Ascending aorta (tissue), 2 donors: Measurements from ENCODE around the gene ARHGAP33. TPM values are rescaled to one million over a fixed set of nuclear protein-coding genes. Genes with fewer than 3 reads are reported as not detected.

Experiments
- DNase-seq, 2 donors: peaks; one replicate each; pipeline ENCODE4 v3.0.0-alpha.2; 2019; ENCODE audit warnings: low spot score in 2 of 2
- H3K27ac ChIP-seq, 2 donors: fragments of 200-600 bp; sonication (generic); one replicate each; pipeline ENCODE4 v1.5.1; 2016 to 2017; ENCODE audit warnings: mild to moderate bottlenecking in 1 of 2
- H3K27me3 ChIP-seq: fragments of 200-600 bp; sonication (generic); one replicate; pipeline ENCODE4 v1.5.1; 2017
- H3K36me3 ChIP-seq, 2 donors: fragments of 200-600 bp; sonication (generic); one replicate each; pipeline ENCODE4 v1.5.1; 2016
- H3K4me1 ChIP-seq, 2 donors: fragments of 200-600 bp; sonication (generic); one replicate each; pipeline ENCODE4 v1.5.1; 2016 to 2017; ENCODE audit warnings: mild to moderate bottlenecking in 1 of 2
- H3K4me3 ChIP-seq, 2 donors: fragments of 200-600 bp; sonication (generic); one replicate each; pipeline ENCODE4 v1.5.1; 2016 to 2017; ENCODE audit warnings: mild to moderate bottlenecking in 1 of 2
- H3K9me3 ChIP-seq, 2 donors: fragments of 200-600 bp; sonication (generic); one replicate each; pipeline ENCODE4 v1.5.1; 2016
- CTCF ChIP-seq, 3 experiments: fragments of 200-600 bp in 2 of 3; fragments of 450-650 bp in 1 of 3; sonication (generic) in 2 of 3; IDR thresholded peaks; one replicate each; pipeline ENCODE4 v1.5.1; 2016 to 2019; ENCODE audit warnings: antibody characterized with exemption in 3 of 3, mild to moderate bottlenecking in 1 of 3, moderate library complexity in 1 of 3
- intact Hi-C: fragments of 100-400 bp; cut with DNase I; formaldehyde crosslinking; loops from one replicate; pipeline ENCODE4 v1.15.1; 2023
- total RNA-seq: library from RNA; depleted of rRNA; stranded (reverse); fragments of >200 nt; gene quantifications from one replicate; pipeline ENCODE4 v1.1.0, GENCODE V29; 2016

Gene ARHGAP33
- total RNA-seq, 1 donor from 2014 or later: 8.7 TPM

GRCh38 chr19:35752746-35753350, 22.5 kb upstream of the ARHGAP33 start:
- peaks cover 7 to 29% of the 10 kb centered on the region in 2 donors for H3K4me1 ChIP-seq
- peaks cover 18 to 24% of the 10 kb centered on the region in 2 donors for H3K36me3 ChIP-seq
- H3K4me3 ChIP-seq: no peak overlapping the region
- peak overlapping the region in 1 of 2 donors; percentile 99 for H3K27ac ChIP-seq
- no peaks in the 10 kb centered on the region for H3K27me3 ChIP-seq
- TF ChIP-seq CTCF (IDR thresholded peaks at IDR 0.05): no peak
- no peak for DNase-seq
- H3K9me3 ChIP-seq: no peaks in the 10 kb centered on the region
- intact Hi-C loops: no loop called here

DNA sequence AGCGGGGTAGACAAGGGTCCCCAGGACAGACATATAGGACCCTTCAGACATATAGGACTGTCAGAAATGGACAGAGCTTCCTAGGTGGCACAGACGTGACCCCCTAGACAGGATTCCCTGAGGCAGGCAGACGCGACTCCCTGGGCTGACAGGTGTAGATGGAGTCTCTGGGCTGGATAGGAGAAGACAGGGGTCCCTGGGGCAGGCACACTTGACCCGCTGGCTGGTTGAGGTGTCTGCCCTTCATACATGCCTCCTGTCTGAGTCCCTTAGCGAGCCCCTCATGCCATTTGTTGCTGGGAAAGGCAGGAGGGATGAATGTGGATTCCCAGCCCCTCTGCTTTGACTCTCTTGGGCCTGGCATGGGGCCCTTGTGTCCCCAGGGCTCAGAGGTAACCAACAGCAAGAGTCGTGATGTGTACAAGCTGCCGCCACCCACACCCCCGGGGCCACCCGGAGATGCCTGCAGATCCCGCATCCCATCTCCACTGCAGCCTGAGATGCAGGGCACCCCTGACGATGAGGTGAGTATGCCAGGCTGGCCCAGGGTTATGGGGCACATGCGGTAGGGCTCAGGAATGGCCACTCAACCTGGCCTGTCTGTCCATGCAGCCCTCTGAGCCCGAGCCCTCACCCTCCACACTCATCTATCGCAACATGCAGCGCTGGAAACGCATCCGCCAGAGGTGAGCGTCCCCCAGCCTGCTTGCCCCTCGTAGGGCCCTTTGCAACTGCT, 21.6 kb upstream of the ARHGAP33 start:
- no peak for TF ChIP-seq CTCF (IDR thresholded peaks at IDR 0.05)
- no peak for DNase-seq
- peaks cover 7 to 30% of the 10 kb centered on the region in 2 donors for H3K4me1 ChIP-seq

GRCh38 chr19:35754370-35755130, 20.8 kb upstream of the ARHGAP33 start:
- TF ChIP-seq CTCF (IDR thresholded peaks at IDR 0.05): no peak
- DNase-seq: no peak
- intact Hi-C loops: loop anchor here (5.0 kb wide), 4 partner anchors 112 to 398 kb away; partner anchors contain the start of genes APLP1, COX7A1, ETV2 and RBM42
- no peaks in the 10 kb centered on the region for H3K9me3 ChIP-seq
- peaks cover 18 to 24% of the 10 kb centered on the region in 2 donors for H3K36me3 ChIP-seq
- H3K4me3 ChIP-seq: peak overlapping the region; percentile 53 to 85
- H3K27ac ChIP-seq: peak overlapping the region; percentile 99
- peaks cover 7 to 27% of the 10 kb centered on the region in 2 donors for H3K4me1 ChIP-seq
- H3K27me3 ChIP-seq: no peaks in the 10 kb centered on the region

More for the DNA sequence above, 21.6 kb upstream of the ARHGAP33 start:
- no peaks in the 10 kb centered on the region for H3K9me3 ChIP-seq
- H3K4me3 ChIP-seq: no peak overlapping the region
- H3K27ac ChIP-seq: peak overlapping the region; percentile 99
- intact Hi-C loops: no loop called here
- H3K27me3 ChIP-seq: no peaks in the 10 kb centered on the region
- H3K36me3 ChIP-seq: peaks cover 18 to 24% of the 10 kb centered on the region in 2 donors

- peaks cover 7 to 24% of the 10 kb centered on the region in 2 donors for H3K4me1 ChIP-seq
- intact Hi-C loops: loop anchor here (5.0 kb wide), 4 partner anchors 112 to 397 kb away; partner anchors contain the start of genes APLP1, COX7A1, ETV2 and RBM42
- TF ChIP-seq CTCF (IDR thresholded peaks at IDR 0.05): no peak
Measured at GRCh38 chr19:35755131-35755549, 20.2 kb upstream of the ARHGAP33 start.

More at GRCh38 chr19:35755131-35755549, 20.2 kb upstream of the ARHGAP33 start:
- Histone ChIP-seq H3K9me3 (no peaks in the 10 kb centered on the region), H3K27ac (peak overlapping the region; percentile 99), H3K27me3 (no peaks in the 10 kb centered on the region), H3K36me3 (peaks cover 18 to 24% of the 10 kb centered on the region in 2 donors), H3K4me3 (peak overlapping the region; percentile 53 to 85)
- DNase-seq: no peak
